ENCODE data around the gene UBE2G2.

GRCh38 chr21:44749116-44749758, 52.4 kb downstream of the UBE2G2 start:
- TF ChIP-seq POLR2A (IDR thresholded peaks at IDR 0.05) (no peak), CTCF (IDR thresholded peaks at IDR 0.05) (no peak)
